ENCODE data around the gene LDLRAD3.

DNA sequence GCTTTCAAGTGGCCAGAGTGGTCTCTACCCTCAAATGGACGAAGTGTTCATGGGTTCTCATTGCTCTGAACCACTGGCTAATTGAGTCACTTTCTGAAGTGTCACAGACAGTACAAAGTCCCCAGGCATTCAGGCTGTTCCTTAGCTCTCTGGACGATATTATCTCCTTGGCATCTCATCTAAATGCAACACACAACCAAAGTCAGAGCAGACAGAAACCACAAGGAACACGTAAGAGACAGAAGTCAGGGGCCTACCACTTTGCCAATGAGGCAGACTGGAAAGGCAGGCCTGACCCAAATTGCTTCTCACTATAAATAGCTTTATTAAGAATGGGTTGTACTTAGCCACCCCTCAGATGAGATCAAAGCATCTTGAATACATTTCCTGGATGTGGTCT is 29.0 kb upstream of the LDLRAD3 start:
- TF ChIP-seq, protein P1, sequence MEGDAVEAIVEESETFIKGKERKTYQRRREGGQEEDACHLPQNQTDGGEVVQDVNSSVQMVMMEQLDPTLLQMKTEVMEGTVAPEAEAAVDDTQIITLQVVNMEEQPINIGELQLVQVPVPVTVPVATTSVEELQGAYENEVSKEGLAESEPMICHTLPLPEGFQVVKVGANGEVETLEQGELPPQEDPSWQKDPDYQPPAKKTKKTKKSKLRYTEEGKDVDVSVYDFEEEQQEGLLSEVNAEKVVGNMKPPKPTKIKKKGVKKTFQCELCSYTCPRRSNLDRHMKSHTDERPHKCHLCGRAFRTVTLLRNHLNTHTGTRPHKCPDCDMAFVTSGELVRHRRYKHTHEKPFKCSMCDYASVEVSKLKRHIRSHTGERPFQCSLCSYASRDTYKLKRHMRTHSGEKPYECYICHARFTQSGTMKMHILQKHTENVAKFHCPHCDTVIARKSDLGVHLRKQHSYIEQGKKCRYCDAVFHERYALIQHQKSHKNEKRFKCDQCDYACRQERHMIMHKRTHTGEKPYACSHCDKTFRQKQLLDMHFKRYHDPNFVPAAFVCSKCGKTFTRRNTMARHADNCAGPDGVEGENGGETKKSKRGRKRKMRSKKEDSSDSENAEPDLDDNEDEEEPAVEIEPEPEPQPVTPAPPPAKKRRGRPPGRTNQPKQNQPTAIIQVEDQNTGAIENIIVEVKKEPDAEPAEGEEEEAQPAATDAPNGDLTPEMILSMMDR (IDR thresholded peaks at IDR 0.05): no peak
- no peak for TF ChIP-seq POLR2A (IDR thresholded peaks at IDR 0.05)
